ENCODE measurements around the gene CST3.

CST3 gene

DNA sequence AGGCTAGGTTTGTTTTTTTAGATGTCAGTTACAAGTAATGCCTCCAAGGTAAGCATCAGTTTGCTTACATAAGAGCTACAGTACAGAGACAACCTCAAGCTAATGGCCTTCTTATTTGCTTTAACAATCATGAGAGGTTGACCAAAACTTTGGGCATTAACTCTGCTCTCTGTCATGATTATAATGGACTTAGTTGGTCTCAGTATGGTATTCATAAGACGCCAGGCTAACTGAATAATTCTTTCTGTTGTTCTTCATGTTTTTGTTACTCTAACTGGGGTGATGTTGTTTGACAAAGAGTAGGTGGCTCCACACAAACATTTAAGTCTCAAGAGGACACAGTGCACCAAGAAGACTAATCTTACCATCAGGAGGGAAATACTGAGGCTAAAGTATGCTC is 41.8 kb downstream of the CST3 start:
- DNase-seq = no peak

DNA sequence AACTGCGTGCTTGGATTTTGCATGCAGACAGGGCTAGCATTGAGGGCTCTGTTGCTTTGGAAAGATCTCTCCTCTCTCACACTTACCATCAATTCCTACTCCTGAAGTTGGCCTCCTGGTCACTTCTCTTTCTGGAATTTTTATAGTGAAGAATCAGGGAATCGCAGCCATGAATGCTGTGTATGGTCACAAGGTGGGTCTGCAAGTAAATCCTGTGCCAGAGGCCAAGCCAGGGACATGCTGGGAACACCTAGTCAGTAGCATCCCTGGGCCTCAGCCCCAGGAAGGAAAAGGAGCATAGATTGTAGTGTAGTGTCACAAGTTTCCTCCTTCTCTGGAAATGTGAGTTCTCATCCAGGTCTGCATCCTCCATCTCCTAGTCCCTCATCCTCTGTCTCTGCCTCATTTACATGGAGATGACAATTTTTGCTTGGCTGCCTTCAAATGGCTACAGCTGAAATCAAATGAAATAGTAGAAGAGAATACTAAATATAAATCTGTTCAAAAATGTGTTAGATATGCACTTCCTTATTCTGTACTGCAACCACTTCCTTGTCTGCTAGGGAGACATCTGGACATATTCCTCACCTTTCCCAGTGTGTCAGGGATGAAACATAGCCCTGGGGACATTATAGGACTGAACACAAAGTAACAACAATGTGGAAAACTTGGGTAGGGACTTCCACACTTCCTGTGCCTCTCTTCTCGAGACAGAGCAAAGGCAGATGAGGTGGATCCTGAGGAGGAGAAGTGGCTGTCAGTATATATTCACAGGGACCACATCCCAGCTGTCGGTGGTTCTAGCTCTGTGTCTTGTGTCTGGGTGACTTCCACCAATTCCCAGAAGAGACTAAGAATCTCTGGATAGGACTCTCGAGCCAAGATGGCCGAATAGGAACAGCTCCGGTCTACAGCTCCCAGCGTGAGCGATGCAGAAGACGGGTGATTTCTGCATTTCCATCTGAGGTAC is 49.0 kb downstream of the CST3 start:
- DNase-seq = no peak

DNA sequence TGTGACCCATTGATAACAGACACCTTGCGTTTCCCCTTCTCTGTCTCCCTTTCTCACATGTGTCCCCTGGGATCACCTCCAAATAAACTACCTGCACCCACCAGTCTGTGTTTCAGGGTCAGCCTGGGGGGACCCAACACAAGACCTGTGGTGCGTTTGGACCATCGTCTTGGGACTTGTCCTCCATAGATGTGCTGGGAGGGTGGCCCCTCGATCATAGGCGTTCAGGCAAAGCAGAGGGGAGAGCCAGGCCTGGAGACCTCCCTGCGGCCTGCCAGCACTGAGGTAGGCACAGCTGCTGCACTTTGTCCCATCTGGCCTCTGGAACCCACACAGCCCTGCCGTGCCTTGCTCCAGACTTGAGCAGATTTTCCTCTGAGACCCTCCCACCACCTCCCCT is 50.1 kb downstream of the CST3 start:
- no peak for DNase-seq

DNA sequence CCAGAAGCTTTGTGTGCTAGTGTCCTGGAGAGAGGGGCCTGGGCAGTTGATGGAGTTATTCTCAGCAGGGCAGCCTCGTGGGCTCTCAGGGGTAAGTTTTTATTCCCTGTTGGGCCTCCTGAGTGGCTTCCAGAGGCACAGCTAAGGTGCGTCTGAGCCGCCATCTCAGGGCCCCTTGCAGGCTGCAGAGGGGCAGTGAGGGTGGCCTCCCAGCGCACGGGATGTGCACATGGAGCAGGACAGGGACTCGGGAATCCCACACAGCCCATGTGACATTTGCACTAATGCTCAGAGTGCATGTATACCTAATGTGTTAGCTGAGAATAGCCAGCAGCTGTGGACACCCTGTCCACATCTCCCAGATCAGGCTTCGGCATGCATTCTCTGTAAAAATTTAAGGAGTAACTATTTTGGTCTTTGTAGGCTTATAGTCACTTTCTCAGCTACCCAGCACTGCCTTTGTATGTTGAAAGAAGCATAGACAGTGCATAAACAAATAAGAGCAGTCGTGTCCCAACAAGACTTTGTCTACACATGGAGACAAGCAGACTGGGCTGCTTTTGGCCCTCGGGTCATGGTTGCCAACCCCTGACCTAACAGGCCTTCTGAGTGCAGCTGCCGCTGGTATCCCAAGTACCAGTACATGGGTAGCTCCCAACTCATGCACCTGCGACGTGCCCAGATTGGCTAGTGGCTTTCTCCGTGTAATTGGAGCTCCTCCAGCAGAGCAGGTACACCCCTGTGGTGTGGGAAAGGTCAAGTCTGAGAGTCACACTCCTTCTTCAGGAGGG is 50.8 kb downstream of the CST3 start:
- no peak for DNase-seq

DNA sequence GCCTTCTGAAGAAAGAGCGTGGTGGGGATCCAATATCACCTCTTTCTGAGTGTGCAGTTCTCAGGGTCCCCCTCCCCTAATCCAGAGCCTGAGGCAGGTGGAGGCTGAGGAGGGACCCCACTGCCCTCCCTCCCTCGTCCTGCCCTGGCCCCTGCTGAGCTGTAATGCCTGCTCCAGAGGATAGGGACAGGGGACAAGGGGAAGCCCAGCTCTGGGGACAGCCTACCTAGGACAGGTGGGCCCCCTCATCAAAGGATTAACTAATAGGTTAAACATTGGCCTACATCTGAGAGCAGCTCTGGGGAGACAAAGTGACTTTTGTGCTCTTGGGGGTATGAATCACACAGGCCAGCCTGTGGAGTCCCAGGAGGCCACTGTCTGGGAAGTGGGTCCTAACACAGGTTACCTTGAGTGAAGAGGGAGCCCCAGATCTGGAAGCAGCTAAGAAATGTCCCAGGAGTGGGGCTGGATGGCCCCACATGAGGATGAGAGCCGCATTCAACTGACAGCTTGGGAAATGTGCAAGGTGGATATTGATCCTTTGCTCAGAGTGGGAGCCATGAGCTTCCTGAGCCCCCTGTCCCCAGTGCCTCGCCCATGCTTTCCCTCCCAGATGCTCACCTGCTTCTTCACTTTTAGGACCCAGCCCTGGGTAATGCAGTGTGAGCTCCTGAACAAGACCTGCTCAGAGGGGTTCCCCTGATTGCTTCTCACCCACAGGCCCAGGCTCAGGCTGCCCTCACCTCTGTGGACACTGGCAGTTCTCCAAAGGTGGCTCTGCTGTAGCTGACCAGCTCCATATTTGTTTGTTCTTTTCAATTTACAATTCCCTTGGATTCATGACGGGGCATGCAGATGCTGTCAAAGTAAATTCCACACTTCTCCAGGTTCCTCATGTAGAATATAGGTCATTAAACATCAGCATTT is 51.7 kb downstream of the CST3 start:
- DNase-seq = no peak

DNA sequence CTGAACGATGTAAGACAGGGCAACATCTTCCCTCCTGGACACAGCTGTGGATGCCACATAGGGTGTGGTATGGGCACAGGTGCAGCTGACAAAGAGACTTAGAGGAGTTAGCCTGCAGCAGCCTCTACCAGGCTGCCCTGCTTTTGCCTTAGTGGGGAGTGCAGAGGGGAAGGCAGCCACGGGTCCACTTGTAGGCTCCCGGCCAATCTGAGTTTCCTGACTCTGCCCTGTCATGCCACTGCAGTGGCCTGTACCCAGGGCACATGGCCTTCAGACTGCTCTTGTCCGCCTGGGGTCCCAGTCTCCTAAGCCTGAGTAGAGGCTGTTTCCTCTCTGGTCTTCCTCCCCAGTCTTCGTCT is 52.3 kb downstream of the CST3 start:
- DNase-seq = no peak

DNA sequence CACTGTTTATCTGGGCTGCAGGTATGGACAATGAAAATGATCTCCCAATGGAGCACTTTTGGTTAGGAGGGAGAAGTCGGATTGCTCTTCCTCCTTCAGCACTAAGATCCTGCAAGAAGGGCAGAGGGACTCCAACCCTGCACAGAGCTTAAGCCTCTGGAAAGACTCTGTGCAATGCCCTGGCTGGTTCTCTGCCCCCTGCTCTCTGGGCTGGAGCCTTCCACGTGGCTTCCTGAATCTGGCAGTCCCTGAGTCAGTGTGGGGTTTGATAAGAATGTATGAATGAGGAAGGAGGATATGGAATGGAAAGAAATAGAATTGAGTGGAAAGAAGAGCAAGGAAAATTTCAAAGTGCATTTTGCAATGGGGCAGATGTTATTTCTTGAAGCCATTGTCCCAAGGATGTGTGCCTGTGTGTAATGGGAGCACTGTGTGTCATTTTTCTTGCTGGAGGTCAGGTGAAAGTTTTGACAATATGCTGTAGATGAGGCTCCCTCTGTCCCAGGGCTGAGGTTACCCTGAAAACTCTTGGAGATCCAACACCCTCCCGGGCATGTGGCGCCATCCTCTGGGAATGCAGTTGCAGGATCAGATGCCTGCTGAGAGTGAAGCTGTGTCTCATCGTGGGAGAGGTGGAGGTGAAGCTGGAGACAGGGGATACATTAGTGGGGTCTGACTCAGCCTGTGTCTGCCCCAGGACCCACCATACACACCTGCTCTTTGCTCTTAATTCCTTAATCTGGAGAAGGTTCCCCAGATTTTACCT is 53.1 kb downstream of the CST3 start:
- DNase-seq = no peak
